Kidney tubule cell (primary cell): ENCODE data around the gene PALD1.

Source experiments
- DNase-seq: peaks from one replicate; pipeline ENCODE4 v3.0.0-alpha.2; 2018; ENCODE audit warnings: low spot score

Gene PALD1

GRCh38 chr10:70507966-70508365 lies 29.4 kb downstream of the PALD1 start:
- DNase-seq = no peak

DNA sequence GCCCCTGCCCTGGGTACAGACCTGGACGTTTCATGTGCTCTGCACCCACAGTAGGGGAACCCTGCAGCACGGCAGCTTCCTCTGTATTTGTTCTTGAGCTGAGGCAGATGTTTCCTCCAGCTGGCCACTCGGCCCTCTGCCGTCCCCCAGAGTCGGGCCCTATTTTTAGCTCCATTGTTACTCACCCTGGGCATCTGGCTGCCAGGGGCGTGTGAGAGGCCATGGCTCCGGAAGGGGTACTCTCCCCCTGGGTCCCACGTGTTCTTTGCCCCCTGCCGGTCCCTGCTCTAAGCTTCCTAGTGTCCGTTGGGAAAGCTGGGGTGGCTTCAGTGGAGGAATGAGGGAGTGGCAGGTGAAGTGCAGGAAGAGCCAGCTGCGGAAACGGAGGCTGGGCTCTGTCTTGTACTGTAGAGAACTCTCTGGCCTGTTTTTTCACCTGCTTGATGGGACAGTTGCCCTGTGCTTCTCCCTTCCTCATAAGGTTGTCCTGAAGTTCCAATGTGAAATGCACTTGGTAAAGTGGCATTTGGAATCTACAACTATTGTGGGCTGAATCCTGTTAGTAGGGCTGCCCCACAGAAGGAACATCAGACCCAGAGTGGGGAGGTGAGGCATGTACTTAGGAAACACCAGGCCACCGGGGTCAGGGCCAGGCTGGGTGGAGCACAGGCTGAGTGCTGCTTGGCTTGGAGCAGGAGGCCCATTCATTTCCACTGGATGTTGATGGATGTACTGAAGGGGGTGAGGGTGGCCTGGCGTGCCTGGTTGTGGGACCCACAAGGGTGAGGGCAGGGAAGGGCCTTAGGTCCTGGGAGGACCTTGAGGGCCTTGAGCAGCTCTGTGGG lies 30.6 kb downstream of the PALD1 start:
- no peak for DNase-seq

- no peak for DNase-seq
Observed at GRCh38 chr10:70509757-70510147, 31.2 kb downstream of the PALD1 start.

DNA sequence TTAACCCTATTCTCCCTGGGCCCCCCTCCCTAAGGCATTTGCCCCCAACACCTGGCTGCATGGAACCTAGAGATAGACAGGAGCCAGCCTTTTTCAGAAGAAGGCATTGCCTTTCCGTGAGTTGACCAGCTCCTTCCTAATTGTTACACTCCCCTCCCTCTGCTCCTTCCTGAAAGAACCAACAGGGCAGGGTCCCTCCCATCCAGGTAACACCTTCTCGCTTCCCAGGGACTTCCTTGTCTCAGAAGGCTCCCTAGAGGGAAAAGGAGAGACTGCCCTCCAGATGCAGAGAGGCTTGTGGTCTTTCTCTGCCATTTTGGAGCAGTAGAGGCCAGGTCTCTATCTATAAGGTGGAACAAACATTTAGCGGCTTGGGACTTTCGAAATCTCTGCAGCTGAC lies 31.9 kb downstream of the PALD1 start:
- no peak for DNase-seq

GRCh38 chr10:70510904-70511303 lies 32.3 kb downstream of the PALD1 start:
- no peak for DNase-seq

GRCh38 chr10:70512149-70512639 lies 33.6 kb downstream of the PALD1 start:
- no peak for DNase-seq

DNA sequence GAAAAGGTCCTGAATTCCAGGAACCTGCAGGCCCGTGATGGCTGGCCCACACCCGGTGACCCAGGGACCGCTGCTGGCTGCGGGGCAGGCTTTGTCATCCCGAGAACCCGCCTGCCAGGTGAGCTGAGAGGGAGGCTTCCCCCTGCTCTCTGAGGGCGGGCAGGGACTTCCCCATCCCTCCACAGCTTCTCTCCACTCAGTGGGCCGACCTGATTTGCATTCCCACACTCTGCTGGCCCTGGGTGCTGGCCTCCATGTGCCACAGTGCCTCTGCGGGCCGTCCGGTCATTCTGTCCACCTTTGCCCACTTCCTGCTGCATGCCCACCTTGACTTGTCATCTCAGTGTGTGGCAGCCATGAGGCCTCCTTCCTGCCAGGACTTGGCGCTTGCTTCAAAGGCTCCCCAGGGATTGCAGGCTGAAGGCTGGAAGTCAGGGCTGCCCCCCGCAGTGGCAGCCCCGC lies 35.3 kb downstream of the PALD1 start:
- DNase-seq = peak; percentile 76

DNA sequence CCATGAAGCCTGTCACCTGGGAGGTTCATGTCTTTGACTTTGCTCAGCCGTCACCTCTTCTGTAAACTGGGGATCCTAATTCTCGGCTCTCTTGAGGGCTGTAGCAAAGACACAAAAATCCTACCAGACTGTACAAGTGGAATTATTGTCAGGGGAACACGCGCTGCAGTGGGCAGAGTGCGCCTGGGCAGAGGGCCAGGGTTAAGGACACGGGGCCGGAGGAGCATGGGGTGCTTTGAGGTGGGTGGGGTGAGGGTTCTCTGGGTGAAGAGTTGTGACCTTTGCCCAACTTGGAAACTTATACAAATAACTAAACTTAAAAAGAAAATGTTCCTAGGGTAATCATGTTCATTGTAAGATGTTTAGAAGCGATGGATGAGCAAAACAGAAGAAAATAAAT lies 36.0 kb downstream of the PALD1 start:
- no peak for DNase-seq

GRCh38 chr10:70515035-70515667 lies 36.6 kb downstream of the PALD1 start:
- DNase-seq = no peak

DNA sequence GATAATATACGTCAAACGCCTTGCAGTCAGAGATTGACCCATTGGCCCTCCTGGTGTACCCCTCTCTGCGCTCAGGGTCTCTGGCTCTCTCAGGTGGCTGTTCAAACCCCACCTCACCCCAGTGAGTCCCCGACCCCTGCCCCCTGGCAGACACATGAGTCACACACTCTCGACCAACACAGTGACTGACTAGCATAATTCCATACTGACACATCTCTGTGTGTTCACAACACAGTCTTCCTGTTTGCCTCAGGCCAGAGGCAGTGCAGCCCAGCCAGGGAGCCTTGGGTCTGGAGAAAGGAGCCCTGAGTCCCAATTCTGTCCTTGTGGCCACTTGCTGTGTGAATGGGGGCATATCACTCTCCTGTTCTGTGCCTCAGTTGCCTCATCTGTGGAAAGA lies 40.1 kb downstream of the PALD1 start:
- peak; percentile 79 for DNase-seq

DNA sequence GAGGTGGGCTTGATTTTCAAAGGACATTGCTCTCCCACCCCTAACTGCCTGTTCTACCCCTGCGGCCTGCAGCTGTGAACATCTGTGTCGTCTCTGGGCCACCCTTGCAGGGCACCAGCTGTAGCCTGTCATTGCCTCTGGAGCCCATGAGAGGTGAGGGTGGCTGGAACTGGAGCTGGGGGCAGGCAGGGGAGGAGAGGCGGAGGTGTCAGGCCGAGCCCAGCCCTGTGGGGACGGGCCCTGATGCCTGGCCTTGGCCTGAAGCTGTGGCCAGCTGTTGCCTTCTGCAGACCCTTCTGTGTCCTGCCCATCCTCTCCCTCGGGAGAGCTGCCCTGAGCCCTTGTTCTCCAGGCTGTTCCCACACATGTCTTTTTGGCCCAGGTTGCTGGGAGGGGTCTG lies 44.5 kb downstream of the PALD1 start:
- DNase-seq = no peak

DNA sequence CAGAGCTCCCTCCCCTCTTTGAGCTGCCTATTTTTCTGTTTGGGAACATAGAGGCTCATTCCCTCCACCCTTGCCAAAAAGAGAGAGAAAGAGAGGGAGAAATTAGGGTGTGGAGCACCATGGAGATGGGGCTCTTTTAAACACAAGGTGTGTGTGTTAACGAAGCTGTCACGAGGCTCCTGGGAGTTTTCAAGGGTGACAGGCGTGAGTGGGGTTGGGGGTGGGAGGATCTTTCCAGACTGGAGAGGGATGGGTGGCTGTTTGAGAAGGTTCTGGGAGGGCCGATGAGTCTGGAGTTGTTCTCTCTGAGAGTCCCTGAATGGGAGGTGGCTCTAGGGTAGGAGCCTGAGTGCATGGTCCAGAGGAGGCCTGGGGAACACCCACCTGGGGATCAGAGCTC lies 45.0 kb downstream of the PALD1 start:
- no peak for DNase-seq

DNA sequence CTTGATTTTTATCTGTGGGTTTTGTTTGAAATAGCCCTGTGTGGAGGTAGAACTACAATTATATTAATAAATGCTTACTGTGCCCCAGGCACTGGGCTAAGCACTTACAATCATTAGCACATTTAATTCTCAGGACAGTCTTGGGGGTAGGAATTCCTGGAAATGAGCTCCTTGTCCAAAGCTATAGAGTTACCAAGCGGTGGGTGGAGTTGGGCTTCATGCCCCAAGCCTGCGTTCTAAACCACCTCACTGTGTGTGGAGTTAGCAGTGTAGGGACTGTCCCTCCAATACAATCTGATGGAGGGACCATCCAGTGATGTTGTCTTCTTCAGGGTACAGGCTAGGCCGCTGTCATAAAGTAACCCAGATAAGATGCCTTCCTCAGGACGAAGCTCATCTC lies 49.7 kb downstream of the PALD1 start:
- DNase-seq = no peak

DNA sequence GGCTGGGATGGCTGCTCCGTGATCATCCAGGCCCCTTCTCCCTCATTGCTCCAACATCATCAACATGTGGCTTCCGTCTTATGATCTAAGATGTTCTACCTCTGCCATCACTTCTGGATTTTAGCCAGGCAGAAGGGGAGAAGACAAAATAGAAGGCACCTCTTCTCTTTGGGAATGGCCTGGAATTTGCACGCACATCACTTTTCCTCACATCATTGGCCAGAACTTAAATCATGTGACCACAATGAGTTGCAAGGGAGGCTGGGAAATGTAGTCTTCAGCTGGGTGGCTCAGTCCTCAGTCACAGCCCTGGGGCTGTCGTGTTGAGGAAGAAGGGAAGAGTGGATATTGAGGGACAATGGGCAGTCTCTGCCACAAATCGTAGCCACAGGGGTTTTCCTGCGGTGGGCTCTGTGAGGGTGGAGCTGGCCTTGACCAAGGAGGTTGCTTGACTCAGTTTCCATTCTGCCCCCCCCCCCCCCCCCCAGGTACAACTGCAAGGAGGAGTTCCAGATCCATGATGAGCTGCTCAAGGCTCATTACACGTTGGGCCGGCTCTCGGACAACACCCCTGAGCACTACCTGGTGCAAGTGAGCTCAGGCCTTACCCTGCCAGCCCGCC lies 50.3 kb downstream of the PALD1 start:
- DNase-seq = peak; percentile 22

DNA sequence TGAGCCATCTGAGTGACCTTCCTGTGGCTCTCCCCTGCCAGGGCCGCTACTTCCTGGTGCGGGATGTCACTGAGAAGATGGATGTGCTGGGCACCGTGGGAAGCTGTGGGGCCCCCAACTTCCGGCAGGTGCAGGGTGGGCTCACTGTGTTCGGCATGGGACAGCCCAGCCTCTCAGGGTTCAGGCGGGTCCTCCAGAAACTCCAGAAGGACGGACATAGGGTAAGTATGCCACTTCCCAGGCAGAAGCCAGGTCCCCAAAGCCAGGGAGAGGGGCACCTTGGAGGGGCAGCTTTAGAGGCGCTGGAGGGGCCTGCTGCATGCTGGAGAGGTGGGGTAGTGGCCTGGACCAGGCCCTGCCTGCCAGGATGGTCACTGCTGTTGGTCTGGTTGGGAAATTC lies 51.3 kb downstream of the PALD1 start:
- no peak for DNase-seq

- DNase-seq = no peak
Observed at GRCh38 chr10:70530315-70530714, 51.7 kb downstream of the PALD1 start.

DNA sequence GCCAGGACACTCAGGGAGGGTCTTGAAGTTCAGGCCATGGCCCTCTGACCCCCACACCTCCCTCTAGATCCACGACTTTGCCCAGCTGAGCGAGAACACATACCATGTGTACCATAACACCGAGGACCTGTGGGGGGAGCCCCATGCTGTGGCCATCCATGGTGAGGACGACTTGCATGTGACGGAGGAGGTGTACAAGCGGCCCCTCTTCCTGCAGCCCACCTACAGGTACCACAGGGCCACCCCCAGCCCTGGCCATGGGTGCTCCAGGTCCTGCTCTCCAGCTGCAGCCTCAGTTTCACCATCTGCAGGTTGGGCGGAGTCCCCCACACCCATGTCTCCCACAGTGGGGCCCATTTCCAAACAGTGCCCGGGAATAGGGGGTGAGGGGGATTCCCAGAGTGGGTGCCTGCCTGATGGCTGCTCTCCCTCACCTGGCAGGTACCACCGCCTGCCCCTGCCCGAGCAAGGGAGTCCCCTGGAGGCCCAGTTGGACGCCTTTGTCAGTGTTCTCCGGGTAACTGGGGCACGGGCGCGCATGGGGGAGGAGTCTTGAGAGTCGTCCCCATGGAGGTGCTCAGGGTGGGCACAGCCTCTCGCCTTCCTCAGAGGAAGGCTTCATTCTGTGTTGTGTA lies 54.1 kb downstream of the PALD1 start:
- DNase-seq = no peak

DNA sequence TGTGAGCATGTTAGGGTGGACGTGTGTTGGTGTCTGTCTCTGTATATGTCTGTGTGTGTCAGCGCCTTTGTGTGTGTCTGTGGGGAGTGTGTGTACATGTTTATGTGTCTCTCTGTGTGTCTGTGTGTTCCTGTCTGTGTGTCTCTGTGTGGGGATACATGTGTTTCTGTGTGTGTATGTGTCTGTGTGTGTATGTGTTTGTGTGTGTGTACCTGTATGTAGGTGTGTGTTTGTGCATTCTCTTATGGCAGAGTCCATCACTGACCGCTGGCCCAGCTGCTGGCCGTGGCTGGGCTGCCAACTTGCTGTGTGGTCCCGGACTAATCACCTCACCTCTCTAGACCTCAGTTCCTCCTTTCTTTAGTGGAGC lies 54.6 kb downstream of the PALD1 start:
- DNase-seq = no peak

- no peak for DNase-seq
Observed at GRCh38 chr10:70534281-70534680, 55.7 kb downstream of the PALD1 start.

DNA sequence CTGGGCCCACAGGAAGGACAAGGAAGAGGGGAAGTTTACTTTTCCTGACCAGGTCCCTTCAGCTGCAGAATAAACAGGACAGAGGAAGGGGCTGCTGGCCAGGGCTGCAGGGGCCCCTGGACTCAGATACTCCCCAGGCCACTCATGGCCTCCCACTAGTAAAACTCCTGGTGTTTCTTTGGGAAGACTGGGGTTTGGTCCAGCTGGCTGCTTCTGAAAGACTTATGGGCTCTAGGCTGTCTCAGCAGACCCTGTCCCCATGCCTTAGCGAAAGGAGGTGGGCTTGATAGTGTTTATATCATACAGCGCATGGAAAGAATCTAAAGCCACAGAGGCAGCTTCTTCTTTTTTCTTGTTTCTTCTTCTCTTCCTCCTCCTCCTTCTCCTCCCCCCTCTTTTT lies 56.4 kb downstream of the PALD1 start:
- DNase-seq = no peak

DNA sequence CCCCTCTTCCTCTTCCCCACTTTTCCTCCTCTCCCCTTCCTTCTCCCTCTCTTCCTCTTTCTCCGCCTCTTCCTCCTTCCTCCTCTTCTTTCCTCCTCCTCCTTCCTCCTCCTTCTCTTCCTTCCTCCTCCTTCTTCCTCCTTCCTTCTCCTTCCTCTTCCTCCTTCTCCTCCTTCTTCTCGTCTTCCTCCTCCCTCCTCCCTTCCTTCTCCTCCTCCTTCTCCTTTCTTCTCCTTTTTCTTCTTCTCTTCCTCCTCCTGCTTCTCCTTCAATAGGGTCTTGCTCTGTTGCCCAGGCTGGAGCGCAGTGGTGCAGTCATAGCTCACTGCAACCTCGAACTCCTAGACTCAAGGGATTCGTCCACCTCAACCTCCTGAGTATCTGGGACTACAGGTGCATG lies 56.9 kb downstream of the PALD1 start:
- no peak for DNase-seq

GRCh38 chr10:70536196-70536861 lies 57.8 kb downstream of the PALD1 start:
- DNase-seq = no peak
